ENCODE results near the gene TUNAR. TPM values are rescaled to one million over a fixed set of nuclear protein-coding genes. Genes with fewer than 3 reads are reported as not detected.

Gene TUNAR
- total RNA-seq, 1 experiment from 2014 or later: not detected

DNA sequence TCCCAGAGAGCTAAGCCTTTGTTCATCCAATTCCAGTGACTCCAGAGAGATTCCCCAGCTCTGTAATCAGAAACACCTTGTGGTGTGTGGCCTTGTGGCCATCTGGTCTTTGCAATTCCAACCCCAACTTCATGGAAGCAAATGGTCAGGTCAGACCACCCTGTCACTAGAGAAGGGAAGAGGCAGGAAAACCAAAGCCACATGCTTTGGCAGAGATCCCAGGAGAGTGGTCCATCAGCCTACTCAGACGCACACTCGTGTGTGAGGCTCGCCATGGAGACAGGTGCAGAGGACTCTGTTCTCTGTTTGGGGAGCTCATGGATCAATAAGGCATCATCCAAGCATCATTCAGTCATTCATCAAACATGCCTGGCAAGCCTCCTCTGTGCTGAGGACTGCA is 46.2 kb upstream of the TUNAR start:
- POLR2A ChIA-PET (ENCODE audit: low non-redundant PET): no interaction called here

GRCh38 chr14:95831041-95831440 is 45.6 kb upstream of the TUNAR start:
- DNase-seq (ENCODE audit: low spot score): no peak
- TF ChIP-seq CTCF (conservative IDR thresholded peaks at IDR 0.05; ENCODE audit: low read depth, low read length): no peak
- intact Hi-C loops (cut with micrococcal nuclease; ENCODE audit: unreplicated experiment): no loop called here
- Histone ChIP-seq H3K27ac (ENCODE audit: low read depth, low read length, poor library complexity, severe bottlenecking) (no peak overlapping the region), H3K4me3 (ENCODE audit: low read depth, low read length, poor library complexity, severe bottlenecking) (no peak overlapping the region), H3K27me3 (replicated peaks; ENCODE audit: insufficient read depth, low read depth, low read length, poor library complexity) (peaks cover 24% of the 10 kb centered on the region), H3K36me3 (ENCODE audit: insufficient read depth, low read length, poor library complexity, severe bottlenecking) (no peaks in the 10 kb centered on the region), H3K9me3 (ENCODE audit: low read depth, low read length, poor library complexity, severe bottlenecking) (no peaks in the 10 kb centered on the region), H3K4me1 (ENCODE audit: insufficient read depth, low read length, poor library complexity, severe bottlenecking) (no peaks in the 10 kb centered on the region)
- no TSS peak for BruUV-seq (replicated peaks)
- ChIA-PET POLR2A (ENCODE audit: low non-redundant PET) (no interaction called here), CTCF (no interaction called here)

More for the DNA sequence above, 46.2 kb upstream of the TUNAR start:
- DNase-seq (ENCODE audit: low spot score): no peak
- Histone ChIP-seq H3K4me3 (ENCODE audit: low read depth, low read length, poor library complexity, severe bottlenecking) (no peak overlapping the region), H3K36me3 (ENCODE audit: insufficient read depth, low read length, poor library complexity, severe bottlenecking) (no peaks in the 10 kb centered on the region), H3K4me1 (ENCODE audit: insufficient read depth, low read length, poor library complexity, severe bottlenecking) (no peaks in the 10 kb centered on the region), H3K9me3 (ENCODE audit: low read depth, low read length, poor library complexity, severe bottlenecking) (no peaks in the 10 kb centered on the region), H3K27ac (ENCODE audit: low read depth, low read length, poor library complexity, severe bottlenecking) (no peak overlapping the region), H3K27me3 (replicated peaks; ENCODE audit: insufficient read depth, low read depth, low read length, poor library complexity) (peaks cover 31% of the 10 kb centered on the region)
- TF ChIP-seq EZH2 (IDR thresholded peaks at IDR 0.05; ENCODE audit: borderline replicate concordance, low read depth, low read length, poor library complexity, severe bottlenecking): no peak
- BruUV-seq (replicated peaks): no TSS peak
- CTCF ChIA-PET: no interaction called here
- intact Hi-C loops (cut with micrococcal nuclease; ENCODE audit: unreplicated experiment): no loop called here

DNA sequence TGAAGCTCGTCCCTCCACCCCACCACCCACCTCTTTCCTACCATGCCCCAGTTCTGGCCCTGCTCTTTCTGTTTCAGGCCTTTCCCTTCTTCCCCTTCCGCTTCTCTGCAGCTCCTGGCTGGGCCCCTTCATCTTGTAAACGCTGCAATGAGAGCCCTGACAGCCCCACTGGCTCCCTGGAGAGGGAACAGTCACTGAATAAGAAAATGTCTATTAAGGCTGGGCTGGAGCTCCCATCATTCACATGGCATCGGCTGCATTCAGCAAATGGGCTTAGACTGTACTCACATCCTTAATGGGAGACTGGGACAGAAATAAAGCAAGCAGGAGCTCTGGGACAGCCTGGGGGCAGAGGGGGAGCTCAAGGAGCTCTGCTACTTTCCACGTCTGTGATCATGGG is 45.2 kb upstream of the TUNAR start:
- no peak for DNase-seq (ENCODE audit: low spot score)
- H3K27ac ChIP-seq (ENCODE audit: low read depth, low read length, poor library complexity, severe bottlenecking): no peak overlapping the region
- peaks cover 20% of the 10 kb centered on the region for H3K27me3 ChIP-seq (replicated peaks; ENCODE audit: insufficient read depth, low read depth, low read length, poor library complexity)
- ChIA-PET POLR2A (ENCODE audit: low non-redundant PET) (no interaction called here), CTCF (no interaction called here)
- intact Hi-C loops (cut with micrococcal nuclease; ENCODE audit: unreplicated experiment): no loop called here
- no peak overlapping the region for H3K4me3 ChIP-seq (ENCODE audit: low read depth, low read length, poor library complexity, severe bottlenecking)
- no peaks in the 10 kb centered on the region for H3K9me3 ChIP-seq (ENCODE audit: low read depth, low read length, poor library complexity, severe bottlenecking)
- no TSS peak for BruUV-seq (replicated peaks)
- no peak for TF ChIP-seq CTCF (conservative IDR thresholded peaks at IDR 0.05; ENCODE audit: low read depth, low read length)
- no peak for TF ChIP-seq EZH2 (IDR thresholded peaks at IDR 0.05; ENCODE audit: borderline replicate concordance, low read depth, low read length, poor library complexity, severe bottlenecking)
- H3K36me3 ChIP-seq (ENCODE audit: insufficient read depth, low read length, poor library complexity, severe bottlenecking): no peaks in the 10 kb centered on the region
- H3K4me1 ChIP-seq (ENCODE audit: insufficient read depth, low read length, poor library complexity, severe bottlenecking): no peaks in the 10 kb centered on the region

- no peaks in the 10 kb centered on the region for H3K36me3 ChIP-seq (ENCODE audit: insufficient read depth, low read length, poor library complexity, severe bottlenecking)
- H3K27me3 ChIP-seq (replicated peaks; ENCODE audit: insufficient read depth, low read depth, low read length, poor library complexity): peaks cover 15% of the 10 kb centered on the region
- POLR2A ChIA-PET (ENCODE audit: low non-redundant PET): no interaction called here
- no peak for DNase-seq (ENCODE audit: low spot score)
- intact Hi-C loops (cut with micrococcal nuclease; ENCODE audit: unreplicated experiment): no loop called here
- TF ChIP-seq EZH2 (IDR thresholded peaks at IDR 0.05; ENCODE audit: borderline replicate concordance, low read depth, low read length, poor library complexity, severe bottlenecking): no peak
- no peak for TF ChIP-seq CTCF (conservative IDR thresholded peaks at IDR 0.05; ENCODE audit: low read depth, low read length)
- H3K4me3 ChIP-seq (ENCODE audit: low read depth, low read length, poor library complexity, severe bottlenecking): no peak overlapping the region
- CTCF ChIA-PET: no interaction called here
- no peak overlapping the region for H3K27ac ChIP-seq (ENCODE audit: low read depth, low read length, poor library complexity, severe bottlenecking)
- no TSS peak for BruUV-seq (replicated peaks)
- no peaks in the 10 kb centered on the region for H3K9me3 ChIP-seq (ENCODE audit: low read depth, low read length, poor library complexity, severe bottlenecking)
- H3K4me1 ChIP-seq (ENCODE audit: insufficient read depth, low read length, poor library complexity, severe bottlenecking): no peaks in the 10 kb centered on the region
Observed at GRCh38 chr14:95832012-95832411, 44.6 kb upstream of the TUNAR start.

Data from A673 (cell line).